KG1 (cell line): ENCODE measurements around the gene PARVB.

Source experiments
- DNase-seq: peaks from one replicate; lab custom pipeline; 2025; lab: John Stamatoyannopoulos, UW

Gene PARVB

DNA sequence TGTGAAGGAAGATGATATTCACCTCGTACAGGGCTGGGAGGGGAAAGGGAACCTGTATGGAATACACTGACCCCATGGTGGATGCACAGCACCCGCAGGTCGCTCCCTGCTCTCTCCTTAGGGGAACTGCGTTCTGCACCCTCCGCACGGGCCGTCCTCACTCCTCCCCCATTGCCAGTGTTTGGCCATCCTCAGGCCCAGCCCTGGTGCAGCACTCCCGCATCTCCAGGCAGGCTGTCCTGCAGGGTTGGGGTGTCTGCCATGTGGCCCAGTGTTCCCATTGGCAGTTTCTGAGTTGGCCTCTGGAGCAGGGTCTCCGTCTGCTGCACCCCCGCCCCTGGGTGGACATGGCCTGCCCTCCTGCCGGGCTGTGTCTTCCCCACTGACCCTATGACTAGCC lies 137.6 kb downstream of the PARVB start:
- no peak for DNase-seq

DNA sequence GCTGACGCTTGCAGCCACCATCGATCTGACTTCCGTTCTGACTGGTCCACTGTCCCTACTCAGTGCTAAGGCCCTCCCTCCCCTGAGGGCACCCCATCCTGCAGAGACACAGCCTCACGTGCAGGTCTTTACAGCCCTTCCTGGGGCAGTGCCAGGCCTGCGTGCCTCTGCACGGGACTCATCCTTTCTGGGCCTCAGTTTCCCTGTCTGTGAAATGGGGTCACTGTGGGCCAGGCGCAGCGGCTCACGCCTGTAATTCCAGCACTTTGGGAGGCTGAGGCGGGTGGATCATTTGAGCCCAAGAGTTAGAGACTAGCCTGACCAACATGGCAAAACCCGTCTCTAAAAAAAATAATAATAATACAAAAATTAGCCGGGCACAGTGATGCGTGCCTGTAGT lies 138.9 kb downstream of the PARVB start:
- DNase-seq: no peak

DNA sequence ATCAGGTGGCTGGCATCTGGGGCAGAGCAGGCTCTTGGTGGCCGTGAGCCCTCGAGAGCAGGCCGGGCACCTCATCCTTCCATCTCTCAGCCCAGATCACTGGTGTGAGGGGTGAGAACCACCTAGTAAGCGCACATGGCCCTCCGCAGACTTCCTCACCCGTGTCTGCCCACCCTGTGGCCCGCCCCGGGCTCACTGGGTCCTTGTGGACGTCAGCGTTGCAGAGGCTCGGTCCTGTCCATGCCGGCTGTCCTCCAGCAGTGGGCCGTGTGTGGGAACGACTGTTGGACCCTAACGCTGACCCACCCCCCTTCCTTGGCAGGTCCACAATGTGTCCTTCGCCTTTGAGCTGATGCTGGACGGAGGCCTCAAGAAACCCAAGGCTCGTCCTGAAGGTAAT lies 139.4 kb downstream of the PARVB start:
- DNase-seq: no peak

DNA sequence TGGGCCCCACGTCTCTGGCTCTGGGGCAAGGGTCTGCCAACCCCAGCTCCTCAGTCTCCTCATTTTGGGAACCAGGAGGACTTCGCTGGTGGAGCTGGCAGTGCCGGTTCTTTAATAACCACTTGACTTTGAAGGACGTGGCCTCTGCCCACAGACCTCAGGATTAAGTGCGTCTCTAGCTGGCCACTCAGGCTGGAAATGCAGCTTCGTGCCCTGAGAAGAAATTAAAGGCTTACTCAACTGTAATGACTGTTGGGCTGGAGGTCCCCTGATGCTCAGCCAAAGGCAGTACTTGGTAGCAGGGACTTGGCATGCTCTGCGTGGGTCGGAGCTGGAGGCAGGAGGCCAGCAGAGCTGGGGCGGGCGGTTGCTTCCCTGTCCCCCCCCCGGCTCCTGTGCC lies 139.9 kb downstream of the PARVB start:
- no peak for DNase-seq

DNA sequence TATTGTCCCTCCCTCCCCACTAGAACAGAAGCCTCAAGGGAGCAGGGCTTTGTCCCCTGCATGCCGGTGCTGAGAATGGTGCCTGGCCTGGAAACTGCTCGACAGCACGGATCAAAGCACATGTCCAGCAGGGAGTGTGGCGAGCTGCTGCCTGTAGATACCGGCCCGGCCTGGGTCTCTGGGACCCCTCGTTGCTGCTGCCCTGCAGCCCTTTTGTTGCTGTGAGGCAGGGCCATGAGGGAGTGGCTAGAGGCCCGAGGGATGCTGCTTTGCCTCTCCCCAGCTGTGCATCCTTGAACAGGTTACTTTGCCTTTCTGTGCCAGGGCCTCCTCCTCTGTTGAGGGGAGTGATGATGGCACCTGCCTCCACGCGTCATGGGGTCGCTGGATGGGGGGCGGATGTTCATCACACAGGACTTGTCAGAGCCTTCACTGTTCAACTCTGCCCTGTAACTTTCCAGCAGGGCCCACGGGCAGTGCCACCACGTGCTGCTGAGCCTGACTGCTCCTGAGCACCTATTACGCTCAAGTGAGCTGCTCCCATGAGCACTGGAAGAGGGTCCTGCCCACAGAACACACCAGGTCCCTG lies 141.3 kb downstream of the PARVB start:
- no peak for DNase-seq

DNA sequence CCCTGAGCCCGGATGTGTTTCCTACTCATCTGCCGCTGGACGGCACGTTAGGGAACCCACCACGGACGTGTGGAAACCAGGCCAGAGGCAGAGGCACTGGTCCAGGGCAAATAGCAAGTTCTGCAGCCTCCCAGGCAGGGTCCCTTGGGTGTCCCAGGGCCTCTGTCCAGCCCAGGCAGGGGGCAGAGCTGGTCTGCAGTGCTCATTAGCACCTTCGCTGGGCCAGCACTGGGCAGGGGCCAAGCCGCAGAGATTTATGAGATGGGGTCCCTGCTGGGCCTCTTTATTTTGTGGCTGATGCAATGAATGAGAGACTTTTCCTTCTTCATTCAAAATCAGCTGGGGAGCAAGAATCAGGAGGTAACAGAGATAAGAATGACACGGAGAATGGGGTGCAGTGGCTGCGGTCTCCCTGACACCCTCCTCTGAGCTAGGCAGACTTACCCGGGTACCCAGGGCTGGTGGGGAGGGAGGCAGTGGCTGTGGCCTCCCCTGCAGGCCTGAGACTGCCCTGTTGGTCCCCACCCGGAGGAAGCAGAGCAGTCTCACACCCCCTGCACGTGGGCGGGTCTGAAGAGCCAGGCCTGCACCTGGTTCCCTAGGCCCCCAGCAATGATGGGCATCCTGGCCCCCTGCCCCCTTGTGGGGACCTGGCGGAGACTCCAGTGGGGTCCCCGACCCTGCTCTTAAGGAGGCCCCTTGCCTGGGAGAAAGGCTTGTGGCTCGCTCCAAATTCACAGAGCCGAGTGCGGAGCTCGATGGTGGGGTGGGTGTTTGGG lies 142.6 kb downstream of the PARVB start:
- no peak for DNase-seq

DNA sequence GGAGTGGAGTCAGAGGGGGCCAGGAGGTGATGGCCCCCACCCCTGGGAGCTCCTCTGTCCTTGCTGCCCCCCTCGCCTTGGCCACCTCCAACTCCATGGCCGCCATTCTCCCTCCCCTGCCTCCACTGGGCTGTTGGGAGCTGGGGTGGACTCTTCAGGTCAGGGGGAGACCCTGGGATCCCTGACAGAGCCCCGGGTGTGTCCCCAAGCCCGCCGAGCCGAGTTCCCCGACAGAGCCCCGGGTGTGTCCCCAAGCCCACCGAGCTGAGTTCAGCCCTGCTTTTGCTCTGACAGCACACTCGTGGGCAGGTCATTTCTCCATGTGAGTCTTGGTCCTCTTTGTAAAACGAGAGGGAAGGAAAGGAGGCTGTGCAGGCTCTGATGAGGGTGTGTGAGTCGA lies 143.4 kb downstream of the PARVB start:
- DNase-seq: no peak

DNA sequence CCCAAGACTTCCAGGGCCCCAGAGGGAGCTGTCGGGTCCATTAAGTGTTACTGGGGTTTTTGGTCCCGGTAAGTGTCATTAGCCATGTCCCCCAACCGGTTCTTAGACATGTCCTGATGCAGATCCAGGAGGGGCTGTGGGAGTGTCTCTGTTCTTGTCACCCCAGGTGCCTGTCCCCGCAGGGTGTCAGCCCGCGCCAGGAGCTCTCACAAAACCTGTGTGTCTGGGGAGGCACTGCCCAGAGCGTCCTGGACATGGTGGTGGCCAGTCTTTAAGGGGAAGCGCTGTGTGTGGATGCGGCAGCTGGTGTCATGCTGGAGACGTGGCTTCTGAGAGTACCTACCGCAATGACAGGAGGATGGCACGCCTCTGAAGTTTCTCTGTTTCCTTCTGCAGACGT lies 144.1 kb downstream of the PARVB start:
- DNase-seq: no peak

DNA sequence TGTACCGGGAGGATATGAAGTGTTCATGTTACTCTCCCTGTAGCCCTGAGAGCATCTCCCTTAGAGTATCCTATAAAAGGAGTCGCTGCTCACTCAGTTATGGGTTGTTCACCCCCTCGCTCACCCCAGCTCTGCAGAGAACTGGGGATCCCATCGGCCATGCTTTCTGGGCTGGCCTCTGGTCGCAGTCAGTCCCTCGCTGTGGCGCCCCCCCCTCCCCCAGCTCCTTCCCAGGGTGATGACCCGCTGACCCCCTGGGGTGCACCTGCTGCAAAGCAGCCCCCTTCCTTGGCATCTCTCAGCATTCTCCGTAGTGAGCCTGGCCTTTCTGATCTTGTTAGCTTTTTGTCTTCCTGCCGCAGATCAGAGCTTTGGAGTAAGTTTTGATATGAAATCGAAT lies 146.4 kb downstream of the PARVB start:
- no peak for DNase-seq

DNA sequence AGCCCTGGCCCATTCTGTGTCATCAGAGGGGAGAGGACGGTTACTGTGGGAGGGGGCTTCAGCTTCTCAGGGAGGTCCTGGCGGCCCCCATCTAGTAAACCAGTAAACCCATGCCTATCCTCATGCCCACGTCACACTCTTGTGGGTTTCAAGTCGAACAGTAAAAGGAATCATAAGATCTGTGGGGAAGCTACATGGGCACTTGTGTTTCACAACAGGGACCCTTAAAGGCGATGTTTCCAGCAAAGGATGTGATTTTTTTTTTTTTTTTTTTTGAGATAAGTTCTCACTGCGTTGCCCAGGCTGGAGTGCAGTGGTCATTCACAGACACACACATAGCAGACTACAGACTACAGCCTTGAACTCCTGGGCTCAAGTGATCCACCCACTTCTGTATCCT lies 147.5 kb downstream of the PARVB start:
- no peak for DNase-seq

DNA sequence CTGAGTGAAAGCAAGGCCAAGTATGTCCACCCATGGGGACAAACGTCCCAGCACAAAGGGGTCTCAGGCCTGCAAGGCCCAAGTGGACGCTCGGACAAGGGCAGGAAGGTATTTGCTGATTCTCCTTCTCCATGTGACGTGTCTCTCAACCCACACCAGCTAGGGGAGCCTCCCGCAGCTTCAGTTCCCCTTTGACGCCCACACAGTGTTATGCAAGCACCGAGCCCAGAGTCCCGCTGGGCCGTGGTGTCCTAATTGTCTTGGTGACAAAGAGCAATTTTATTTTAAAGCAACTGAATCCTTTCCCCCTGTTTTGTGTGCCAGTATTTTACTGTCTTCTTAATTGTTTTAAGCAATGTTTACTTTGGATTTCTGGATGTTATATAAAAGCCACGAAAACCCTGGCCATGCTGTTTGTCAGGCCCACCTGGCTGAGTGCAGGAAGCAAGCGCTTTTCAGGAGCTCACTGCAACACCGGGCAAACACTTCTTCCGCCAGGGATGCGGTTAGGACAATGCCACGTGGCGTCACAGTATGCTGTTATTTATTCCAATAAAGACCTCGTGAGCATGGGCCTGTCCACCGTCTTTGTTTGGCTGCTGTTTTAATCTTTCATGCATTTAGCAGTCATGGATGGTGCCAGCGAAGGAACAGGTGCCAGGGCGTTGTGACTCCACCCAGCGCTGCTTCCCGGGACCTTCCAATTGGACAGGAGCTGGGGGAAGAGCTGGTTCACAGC lies 148.4 kb downstream of the PARVB start:
- peak; percentile 28 for DNase-seq

DNA sequence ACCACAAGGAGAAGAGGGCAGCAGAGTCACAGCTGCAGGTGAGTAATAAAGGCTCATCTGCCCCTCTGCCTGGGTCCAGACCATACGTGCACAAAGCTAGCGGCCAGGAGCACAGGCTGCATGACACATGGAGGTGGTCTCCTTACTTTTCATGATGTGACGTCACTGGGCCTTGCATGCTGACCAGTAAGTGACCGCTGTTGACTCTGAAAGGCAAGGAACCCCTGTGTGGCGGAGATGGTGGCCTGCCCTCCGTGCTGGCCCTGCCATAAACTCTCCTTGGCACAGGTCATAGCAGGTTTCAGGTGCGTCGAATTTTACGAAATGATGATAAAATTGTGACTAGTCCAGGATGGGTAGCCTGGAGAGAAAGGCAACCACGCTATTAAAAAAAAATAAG lies 149.1 kb downstream of the PARVB start:
- no peak for DNase-seq

DNA sequence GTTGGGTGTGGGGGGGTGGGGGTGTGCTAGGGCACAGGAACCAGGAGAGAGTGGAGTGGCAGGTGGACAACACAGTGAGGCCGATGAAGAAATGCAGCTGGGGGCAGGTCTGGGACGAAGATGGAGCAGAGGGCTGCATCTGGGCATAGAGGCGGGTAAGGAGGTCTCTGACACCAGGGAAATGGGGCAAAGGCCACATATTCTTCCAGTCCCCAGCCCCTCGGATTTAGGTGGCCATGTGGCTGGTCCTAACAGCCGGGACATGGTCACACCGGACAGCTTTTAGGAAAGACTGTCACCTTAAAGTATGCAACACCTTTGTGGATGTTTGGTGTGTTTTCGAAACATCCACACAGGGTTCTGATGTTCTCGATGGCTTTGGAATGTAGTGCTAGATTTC lies 151.6 kb downstream of the PARVB start:
- DNase-seq: no peak

DNA sequence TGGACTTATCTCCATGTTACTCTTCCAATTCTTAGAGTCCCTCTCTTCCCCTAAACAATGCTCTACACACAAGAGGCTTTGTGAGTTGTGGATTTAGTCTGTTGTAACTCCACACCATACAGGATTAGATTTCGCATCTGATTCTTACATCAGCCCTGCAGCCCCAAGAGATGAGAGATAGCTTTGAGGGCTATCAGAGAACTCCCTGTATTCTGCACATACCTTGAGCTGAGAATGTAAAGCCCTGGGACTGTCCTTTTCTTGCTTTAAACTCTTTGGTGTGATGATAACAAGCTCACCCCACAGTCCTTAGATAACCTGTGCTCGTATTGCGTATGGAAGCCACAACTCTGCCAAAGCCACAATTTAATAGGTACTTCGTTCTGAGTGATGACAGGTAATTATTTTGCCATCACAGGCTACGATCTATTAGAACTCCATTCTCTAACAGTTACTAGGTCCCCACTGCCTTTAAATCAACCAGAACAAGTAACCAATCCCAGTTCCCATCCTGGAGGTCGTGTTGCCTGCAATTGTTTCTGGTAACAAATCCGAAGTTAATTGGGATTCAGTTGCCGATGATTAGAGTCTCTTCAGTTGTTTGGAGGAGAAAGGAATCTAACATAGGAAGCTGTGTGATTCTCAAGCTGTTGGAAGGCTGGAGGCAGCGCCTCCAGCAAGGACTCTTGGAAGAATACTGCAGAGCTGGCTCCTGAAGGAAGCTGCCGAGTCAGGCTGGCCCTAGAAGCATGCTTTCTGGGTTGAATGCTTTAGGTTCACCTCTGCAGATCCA lies 155.3 kb downstream of the PARVB start:
- DNase-seq: no peak

DNA sequence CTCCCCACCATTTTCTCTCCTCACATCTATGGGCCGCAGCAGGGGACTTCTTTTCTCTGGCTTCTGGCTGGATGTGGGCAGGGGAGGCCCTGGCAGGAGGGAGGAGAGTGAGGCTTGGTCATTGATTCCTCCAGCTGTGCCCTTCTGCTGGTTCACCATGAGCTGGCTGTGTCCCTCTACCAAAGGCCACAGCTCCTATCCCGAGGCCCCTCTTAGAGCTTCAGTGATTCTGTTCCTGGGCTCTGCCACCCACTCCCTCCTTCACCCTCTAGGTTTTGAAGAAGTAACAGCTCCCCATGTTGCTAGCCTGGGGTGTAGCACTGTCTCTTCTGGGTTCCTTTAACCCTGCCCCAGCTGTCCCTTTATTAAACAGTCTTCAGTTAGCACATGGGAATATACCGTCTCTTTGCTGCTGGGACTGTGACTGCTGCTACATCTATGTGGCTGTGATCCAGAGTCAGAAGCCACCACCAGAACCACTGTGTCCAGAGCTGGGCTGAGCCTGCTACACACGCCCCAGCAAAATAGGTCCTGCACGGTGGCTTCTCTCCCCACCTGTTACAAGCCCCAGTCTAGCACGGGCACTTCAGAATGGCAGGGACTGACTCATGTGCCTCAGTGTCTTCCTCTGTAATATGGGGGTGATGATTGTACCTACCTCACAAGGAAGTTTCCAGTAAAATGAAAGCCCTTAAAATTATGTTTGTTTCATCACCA lies 156.0 kb downstream of the PARVB start:
- no peak for DNase-seq

DNA sequence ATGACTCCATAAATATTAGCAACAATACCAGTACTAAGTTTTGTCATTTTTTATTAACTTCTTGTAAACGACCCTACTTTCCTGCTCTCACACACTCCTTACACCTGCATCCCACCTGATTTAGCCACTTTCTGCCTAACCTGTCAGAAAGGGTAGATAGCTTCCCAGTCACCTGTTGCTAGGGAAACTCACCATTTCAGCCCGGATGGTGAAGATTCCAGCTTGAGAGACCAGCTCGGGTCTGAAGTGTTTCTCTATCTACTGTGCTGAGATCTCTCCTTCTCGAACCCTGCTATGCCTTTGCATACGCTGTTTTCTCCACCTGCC lies 156.6 kb downstream of the PARVB start, which contains the start of gene PARVG:
Gene PARVG (plus strand): TSS at position 220 of the 327 bp plus-strand sequence. CDS start 2,405 bp downstream, outside the sequence.
- DNase-seq: peak; percentile 61

DNA sequence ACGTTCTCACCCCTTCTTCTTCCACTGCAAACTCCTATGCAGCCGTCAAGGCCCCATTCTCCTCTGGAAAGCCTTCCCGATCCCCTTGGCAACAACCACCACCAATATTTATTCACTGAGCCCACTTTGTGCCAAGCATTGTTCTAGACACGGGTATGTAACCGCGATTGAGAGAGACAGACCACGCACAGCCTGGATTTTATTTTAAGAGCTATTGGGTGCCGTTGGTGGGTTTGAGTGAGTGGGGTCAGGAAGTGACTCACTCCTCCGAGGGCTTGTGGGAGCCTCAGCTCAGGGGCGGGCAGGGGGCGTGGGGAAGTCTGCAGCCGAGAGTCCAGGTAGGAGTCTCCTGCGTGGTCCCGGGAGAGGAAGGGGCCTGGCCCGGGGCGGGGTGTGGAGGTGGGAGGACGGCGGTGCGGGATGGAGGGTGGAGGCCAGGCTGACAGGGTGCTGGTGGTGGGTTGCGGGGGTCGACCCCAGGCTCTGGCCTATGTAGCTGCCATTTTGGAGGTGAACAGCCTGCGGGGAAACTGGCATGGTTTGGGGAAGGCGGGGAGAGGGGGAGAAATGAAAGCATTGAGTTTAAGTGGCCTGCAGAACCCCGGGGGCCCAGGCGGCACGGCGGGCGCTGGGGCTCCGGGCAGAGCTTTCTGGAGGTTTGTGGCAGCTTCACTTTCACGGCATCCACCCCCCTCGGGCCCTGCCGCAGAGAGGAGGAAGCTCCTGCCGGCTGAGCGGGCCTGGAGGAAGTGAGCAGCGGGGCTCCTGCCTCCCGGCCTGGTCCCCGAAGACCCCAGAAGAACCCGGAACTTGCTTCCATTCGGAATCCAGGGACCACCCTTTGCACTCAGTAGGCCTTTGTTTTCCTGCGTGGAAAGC lies 157.2 kb downstream of the PARVB start:
- DNase-seq: peak; percentile 70

DNA sequence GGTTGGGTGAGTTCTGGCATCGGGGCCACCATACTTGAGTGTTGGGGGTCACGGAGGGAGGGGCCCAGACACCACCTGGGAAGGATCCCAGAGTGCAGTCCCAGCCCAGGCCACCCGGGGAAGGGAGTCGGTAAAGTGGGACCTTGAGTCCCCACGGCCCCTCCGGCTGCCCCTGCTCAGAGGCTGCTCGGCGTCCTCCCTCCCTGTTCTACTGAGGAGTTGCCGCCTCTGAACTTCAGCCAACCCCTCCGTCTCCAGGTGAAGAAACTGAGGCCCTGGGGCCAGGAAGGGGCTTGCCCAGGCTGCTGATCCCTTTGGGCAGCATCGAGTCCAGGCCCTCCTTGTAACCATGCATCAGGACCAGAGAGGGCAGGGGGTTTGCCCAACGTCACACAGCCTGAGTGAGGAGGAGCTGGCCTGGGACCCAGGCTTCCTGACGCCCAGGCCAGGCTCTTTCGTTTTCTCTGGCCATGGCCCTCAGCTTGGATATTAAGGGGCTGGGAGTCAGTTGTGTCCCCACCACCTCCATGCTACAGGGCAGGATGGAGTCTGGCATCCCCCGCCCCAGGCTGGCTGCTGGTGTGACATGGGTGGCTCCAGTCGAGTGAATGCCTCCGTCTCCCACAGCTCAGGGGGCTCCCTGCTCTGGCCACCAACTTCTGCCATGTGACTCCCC lies 157.9 kb downstream of the PARVB start:
- DNase-seq: no peak

DNA sequence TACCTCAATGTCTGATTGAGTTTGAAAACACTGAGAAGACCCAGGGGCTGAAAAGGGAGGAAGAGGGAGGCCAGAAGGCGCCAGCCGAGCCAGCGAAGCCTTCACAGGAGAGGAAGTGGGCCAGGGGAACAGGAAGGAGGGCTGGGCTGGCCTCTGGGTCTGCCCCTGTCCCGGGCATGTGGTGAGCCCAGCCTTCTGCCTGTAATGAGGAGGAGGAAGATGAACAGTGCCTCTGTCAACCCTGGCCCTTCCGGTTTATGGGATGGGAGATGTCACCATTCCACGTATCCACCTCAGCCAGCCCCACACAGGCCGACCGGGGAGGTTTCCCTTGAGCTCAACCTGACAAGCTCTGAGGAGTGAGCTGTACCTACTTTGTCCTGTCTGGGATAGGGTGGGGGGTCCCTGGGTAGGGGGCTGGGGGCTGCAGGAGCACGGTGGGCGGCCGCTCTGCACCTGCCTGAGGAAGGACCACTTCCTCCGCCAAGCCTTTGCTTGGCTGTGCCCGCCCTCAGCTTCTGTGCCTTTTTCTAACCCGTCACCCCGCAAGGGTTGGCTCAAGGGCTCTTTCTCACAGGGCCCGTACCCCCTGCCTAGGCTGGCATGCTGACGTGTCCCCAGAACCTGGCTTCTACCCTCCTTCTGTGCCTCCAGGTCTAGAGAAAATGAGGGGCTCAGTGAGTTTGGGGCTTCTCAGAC lies 158.6 kb downstream of the PARVB start:
- DNase-seq: peak; percentile 13

DNA sequence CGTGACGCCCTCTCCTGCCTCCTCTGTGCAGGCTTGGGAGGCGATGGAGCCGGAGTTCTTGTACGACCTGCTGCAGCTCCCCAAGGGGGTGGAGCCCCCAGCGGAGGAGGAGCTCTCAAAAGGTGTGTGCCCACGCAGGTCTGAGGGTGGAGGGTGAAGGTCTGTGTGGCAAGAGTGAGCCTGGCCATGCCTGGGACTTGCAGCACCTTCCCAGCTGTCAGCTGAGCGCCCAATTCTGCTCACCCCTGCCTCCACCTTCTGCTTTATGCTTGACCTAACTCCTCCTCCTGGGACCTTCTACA lies 159.1 kb downstream of the PARVB start:
- DNase-seq: no peak
